Amygdala (tissue), 56 donors: ENCODE results near the gene PRKN.
"Not testable (repeated sequence)": the region's sequence is repeated elsewhere in the genome, so short reads cannot be mapped to it uniquely, and the experiment has no call there.

Source experiments
- DNase-seq, 56 donors: peaks; one replicate each; lab custom pipeline; 2025; lab: John Stamatoyannopoulos, UW

The PRKN gene

DNA sequence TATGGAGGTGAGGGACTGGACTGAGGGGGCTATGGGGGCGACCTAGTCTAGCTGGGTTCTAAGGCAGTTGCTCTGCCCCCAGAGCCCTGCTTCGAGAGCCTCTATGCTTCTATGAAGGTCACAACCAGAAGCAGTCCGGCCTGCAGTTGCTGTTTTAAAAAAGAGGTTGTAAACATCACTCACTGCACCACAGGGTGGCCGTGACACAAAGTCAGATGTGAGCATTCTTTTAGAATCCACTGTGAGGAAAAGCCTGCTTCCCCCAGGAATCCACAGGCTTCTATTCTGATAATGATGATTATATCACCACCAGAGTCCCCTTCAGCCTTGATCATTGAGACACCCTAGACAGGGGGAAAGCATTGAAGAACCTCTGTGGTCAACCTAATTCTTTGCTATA, 1224.0 kb downstream of the PRKN start:
- no peak for DNase-seq

DNA sequence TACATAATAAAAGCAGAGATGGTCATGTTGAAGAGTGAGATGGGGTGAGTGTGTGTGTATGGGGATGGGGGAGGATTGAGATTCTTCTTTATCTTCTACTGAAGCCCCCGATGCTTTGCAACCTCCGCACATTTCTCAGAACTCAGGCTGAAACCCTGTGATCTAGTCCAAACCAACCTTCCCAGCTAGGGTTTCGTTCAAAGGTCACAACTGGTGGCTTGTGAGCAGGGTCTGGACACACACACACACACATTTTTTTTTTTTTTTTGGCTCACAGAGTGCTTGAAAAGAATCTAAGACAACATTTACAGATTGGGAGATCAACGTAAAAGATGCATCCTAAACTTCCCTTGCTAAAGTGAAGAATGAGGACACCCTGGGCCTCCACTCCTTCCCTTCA, 1228.7 kb downstream of the PRKN start:
- no peak for DNase-seq

GRCh38 chr6:161498359-161498758, 1229.2 kb downstream of the PRKN start:
- DNase-seq = peak in 1 of 56 donors; percentile 7

DNA sequence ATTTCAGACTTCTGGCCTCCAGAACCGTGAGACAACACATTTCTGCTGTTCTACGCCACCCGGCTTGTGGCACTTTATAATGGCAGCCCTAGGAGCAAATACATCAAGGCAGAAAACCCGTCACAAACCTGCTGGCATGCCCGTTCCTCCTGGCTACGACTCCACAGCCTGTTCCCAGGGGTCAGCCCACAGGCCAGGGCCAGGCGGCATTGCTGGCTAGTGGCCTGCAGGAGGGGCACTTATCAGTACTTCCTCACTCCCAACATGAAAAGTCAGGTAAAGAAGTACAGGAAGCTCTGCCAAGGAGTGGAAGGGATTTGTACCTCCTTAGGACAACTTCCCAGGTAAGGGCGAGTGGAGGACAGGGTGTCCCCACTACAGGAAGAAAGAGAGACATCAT, 1230.6 kb downstream of the PRKN start:
- DNase-seq = no peak

DNA sequence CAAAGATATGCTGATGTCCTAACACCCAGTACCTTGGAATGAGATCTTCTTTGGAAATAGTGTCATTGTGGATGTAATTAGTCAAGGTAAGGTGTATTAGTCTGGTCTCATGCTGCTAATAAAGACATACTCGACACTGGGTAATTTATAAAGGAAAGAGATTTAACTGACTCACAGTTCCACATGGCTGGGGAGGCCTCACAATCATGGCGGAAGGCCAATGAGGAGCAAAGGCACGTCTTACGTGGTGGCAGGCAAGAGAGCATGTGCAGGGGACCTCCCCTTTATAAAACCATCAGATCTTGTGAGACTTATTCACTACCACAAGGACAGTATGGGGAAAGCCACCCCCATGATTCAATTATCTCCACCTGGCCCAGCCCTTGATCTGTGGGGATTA, 1231.3 kb downstream of the PRKN start:
- not testable (repeated sequence) for DNase-seq

- DNase-seq = no peak
Observed at GRCh38 chr6:161494566-161494965, 1233.0 kb downstream of the PRKN start.

- peak in 8 of 56 donors; percentile 8 to 64 (median 24) for DNase-seq
Observed at GRCh38 chr6:161493576-161494118, 1233.9 kb downstream of the PRKN start.

- no peak for DNase-seq
Observed at GRCh38 chr6:161489626-161490306, 1237.8 kb downstream of the PRKN start.

DNA sequence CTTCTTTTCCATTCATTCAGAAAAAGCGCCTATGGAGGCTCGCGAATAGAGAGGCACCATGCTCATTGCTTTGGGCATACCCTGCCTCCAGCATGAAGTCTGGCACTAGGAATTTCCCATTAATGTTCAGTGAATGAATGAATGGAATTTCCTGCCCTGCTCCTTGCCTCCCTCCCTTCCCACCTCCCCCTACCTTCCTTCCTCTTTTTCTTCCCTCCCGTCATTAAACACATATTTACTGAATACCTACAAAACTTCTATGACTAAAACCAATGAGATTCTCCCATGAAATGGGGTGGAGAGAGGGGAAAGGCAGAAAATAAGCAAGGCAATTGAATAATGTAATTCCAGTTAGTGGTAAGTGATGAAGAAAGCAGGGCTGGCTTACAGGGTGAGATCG, 1239.9 kb downstream of the PRKN start:
- DNase-seq = no peak

GRCh38 chr6:161487217-161487531, 1240.4 kb downstream of the PRKN start:
- DNase-seq = no peak

- DNase-seq = no peak
Observed at GRCh38 chr6:161486361-161487216, 1241.0 kb downstream of the PRKN start.

DNA sequence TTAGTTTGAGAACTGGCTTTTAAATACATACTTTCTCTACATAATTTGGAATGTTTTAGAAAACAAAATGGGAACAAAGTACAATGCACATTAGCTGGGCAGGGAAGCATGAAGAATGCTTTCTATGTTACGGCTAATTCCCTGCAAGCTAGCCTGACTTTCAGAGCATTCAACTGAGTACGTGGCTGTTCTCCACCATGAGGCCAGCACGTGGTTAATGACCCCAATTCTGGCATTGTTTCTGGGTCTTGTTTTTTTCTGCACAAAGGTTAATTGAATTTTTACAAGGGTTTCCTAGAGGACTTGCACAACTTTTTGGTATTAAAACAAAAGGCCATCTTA, 1245.1 kb downstream of the PRKN start:
- peak in 1 of 56 donors; percentile 4 for DNase-seq

GRCh38 chr6:161481786-161482516, 1245.6 kb downstream of the PRKN start:
- no peak for DNase-seq

DNA sequence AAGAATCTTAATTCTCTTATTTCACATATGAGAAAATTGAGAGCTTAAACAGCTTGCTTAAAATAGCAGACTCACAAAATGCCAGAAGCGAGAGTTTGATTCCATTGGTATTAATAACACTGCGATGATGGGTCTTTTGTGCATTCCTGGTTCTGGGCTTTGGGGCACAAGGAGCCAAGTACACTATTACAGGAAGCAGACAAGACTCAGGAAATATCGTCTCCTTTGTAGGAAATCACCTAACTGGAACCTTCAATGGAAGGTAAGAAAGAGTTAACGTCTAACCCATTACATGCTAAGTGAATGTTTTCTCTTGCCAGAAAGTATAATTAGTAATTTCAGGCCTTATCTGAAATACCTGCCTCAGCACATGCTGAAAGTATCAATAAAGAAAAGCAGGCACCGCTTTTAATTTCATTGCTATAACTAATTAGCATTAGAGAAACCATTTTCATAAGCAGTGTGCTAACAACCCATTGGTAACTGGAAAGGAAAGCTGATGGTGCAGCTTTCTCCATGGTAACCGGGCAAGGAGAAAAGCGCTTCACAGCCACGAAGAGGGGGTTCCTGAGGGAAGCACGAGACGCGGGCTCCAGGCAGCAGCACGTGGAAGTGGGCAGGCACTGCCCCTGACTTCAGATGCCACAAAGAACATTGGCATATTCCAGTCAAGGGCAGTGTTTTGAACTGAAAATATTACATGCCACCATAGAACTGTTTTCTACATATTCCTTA, 1247.0 kb downstream of the PRKN start:
- DNase-seq = peak in 15 of 56 donors; percentile 5 to 45 (median 22)

DNA sequence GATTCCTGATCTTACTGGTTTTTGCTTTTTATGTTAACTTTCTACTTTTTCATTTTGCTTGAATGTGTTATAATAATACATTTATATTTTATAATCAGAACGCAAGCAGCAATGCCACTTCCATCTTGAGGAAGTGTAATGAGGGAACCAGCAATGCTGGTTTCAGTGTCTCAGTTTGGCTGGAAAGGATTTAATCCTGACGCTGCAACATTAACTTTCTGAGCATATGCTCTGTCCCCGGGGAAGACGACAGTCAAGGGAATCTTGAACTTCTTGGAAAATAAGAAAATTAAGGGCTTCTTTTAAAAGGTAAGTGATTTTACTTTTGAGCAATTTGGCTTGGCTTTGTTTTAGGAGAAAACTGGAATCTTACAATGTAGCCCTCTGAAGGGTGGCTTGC, 1248.2 kb downstream of the PRKN start:
- DNase-seq = no peak

- no peak for DNase-seq
Observed at GRCh38 chr6:161477876-161478425, 1249.6 kb downstream of the PRKN start.

GRCh38 chr6:161476711-161477110, 1250.9 kb downstream of the PRKN start:
- peak in 1 of 56 donors; percentile 8 for DNase-seq

- no peak for DNase-seq
Observed at GRCh38 chr6:161465403-161465802, 1262.2 kb downstream of the PRKN start.

DNA sequence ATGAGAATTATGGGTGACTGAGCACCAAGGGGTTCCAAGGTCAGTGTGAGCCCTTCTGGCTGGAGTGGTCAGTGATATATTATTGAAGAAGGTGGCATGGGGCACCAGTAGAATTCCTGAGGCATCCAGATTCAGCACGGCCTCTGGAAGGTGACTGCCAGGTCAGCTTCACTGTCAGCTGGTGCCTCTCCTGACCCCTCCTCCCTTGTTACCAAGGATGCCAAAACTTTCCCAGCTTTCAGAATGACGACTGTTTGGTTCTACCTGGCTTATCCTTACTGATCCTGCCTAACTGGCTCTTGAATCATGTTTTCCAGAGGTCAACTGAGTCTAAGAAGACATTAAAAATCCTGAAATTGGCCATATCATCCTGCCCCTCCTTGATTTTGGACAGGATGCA, 1264.5 kb downstream of the PRKN start:
- no peak for DNase-seq

DNA sequence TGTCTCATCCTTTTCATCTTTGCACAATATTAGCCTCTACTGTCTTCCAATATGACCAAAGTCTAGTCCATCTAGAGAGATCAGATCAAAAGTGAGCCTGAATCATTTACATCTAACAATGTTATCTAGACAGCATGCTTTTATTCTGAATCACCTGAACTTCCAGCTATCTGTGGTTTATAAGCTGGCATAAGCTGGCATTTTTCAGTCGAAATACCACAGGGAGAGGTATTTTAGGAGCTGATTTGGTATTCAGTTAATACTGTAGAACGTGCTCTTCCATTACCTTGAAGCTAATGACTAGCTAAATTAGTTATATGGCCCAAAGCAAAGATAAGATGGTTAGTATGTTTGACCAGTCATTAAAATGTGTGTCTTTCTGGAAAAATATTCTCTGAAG, 1265.4 kb downstream of the PRKN start:
- no peak for DNase-seq
